Keratinocyte (primary cell): ENCODE results near the gene UBE2J2. TPM values are rescaled to one million over a fixed set of nuclear protein-coding genes. Genes with fewer than 3 reads are reported as not detected.

ENCODE experiments used
- DNase-seq: peaks from one replicate; pipeline ENCODE4 v3.0.0-alpha.2; 2011; ENCODE audit warnings: low read depth, missing footprints, low spot score
- FAIRE-seq: peaks from 2 replicates; lab custom pipeline; 2011; peaks lifted over from hg19 to GRCh38; lab: Jason Lieb, UNC
- H2AFZ ChIP-seq: 2 replicates; pipeline ENCODE4 v1.6.0; 2012; ENCODE audit warnings: low read length, control low read depth, inconsistent platforms; ENCODE audit not compliant: control insufficient read depth
- H3K27ac ChIP-seq: 2 replicates; pipeline ENCODE4 v1.5.1; 2011; ENCODE audit warnings: low read length; ENCODE audit not compliant: control insufficient read depth, insufficient read depth
- H3K27me3 ChIP-seq: 3 replicates; pipeline ENCODE4 v1.6.0; 2011; ENCODE audit warnings: low read length; ENCODE audit not compliant: control insufficient read depth, insufficient read depth; ENCODE audit errors: extremely low read depth
- H3K36me3 ChIP-seq, 2 experiments: 2 replicates in 1 of 2; 3 replicates in 1 of 2; pipeline ENCODE4 v1.5.1; 2011; ENCODE audit warnings: low read length in 2 of 2, mild to moderate bottlenecking in 1 of 2; ENCODE audit not compliant: control insufficient read depth in 2 of 2, insufficient read depth in 2 of 2; ENCODE audit errors: extremely low read depth in 1 of 2
- H3K4me1 ChIP-seq: 3 replicates; pipeline ENCODE4 v1.5.1; 2011; ENCODE audit warnings: low read length; ENCODE audit not compliant: control insufficient read depth, insufficient read depth; ENCODE audit errors: extremely low read depth
- H3K4me2 ChIP-seq: 3 replicates; pipeline ENCODE4 v1.6.0; 2011; ENCODE audit warnings: low read depth, low read length; ENCODE audit not compliant: control insufficient read depth, insufficient read depth; ENCODE audit errors: extremely low read depth
- H3K4me3 ChIP-seq, 3 experiments: fragments of 200-600 bp in 1 of 3; sonication (generic) in 1 of 3; 2 replicates in 2 of 3; 3 replicates in 1 of 3; pipeline ENCODE4 v1.5.1; 2011 to 2016; ENCODE audit warnings: low read length in 3 of 3, mild to moderate bottlenecking in 3 of 3, control low read depth in 2 of 3, inconsistent platforms in 1 of 3, low read depth in 1 of 3, mixed read lengths in 1 of 3, mixed run types in 1 of 3, moderate library complexity in 1 of 3; ENCODE audit not compliant: control insufficient read depth in 2 of 3, insufficient read depth in 2 of 3; ENCODE audit errors: extremely low read depth in 1 of 3
- H3K79me2 ChIP-seq: 2 replicates; pipeline ENCODE4 v1.6.0; 2012; ENCODE audit warnings: low read length; ENCODE audit not compliant: control insufficient read depth, insufficient read depth
- H3K9ac ChIP-seq: 3 replicates; pipeline ENCODE4 v1.6.0; 2011; ENCODE audit warnings: low read length; ENCODE audit not compliant: control insufficient read depth, insufficient read depth; ENCODE audit errors: extremely low read depth
- H3K9me1 ChIP-seq: 3 replicates; pipeline ENCODE4 v1.6.0; 2011; ENCODE audit warnings: low read length; ENCODE audit not compliant: control insufficient read depth, insufficient read depth; ENCODE audit errors: extremely low read depth
- H3K9me3 ChIP-seq: 2 replicates; pipeline ENCODE4 v1.5.1; 2012; ENCODE audit warnings: low read depth, low read length; ENCODE audit not compliant: control insufficient read depth
- H4K20me1 ChIP-seq: 3 replicates; pipeline ENCODE4 v1.6.0; 2011; ENCODE audit warnings: low read length; ENCODE audit not compliant: control insufficient read depth, insufficient read depth; ENCODE audit errors: extremely low read depth
- CTCF ChIP-seq, 3 experiments: IDR thresholded peaks in 1 of 3; conservative IDR thresholded peaks in 1 of 3; optimal IDR thresholded peaks in 1 of 3; 2 replicates in 2 of 3; 3 replicates in 1 of 3; pipeline versions ENCODE3 to v1.5.1; 2011; ENCODE audit warnings: low read length in 3 of 3, mild to moderate bottlenecking in 3 of 3, moderate library complexity in 2 of 3, control low read depth in 1 of 3, inconsistent platforms in 1 of 3; ENCODE audit not compliant: insufficient read depth in 2 of 3; ENCODE audit errors: extremely low read depth in 1 of 3
- EZH2 ChIP-seq: IDR thresholded peaks from one replicate; pipeline ENCODE4 v1.6.1; 2012; ENCODE audit warnings: inconsistent platforms, mild to moderate bottlenecking, low read length, moderate library complexity
- dilution Hi-C: fragments of 300-500 bp; cut with MboI; formaldehyde crosslinking; loops from one replicate; pipeline ENCODE4 v1.7.0; 2020; ENCODE audit warnings: low sequenced_read_pairs; ENCODE audit not compliant: extremely low pct_ligation_motif_present
- polyA plus RNA-seq, 5 experiments: library from polyadenylated mRNA; depleted of rRNA in 3 of 5; stranded (reverse) in 3 of 5; stranded (forward) in 1 of 5; unstranded in 1 of 5; fragments of >200 nt; gene quantifications; 1 replicate in 1 of 5; 2 replicates in 3 of 5; 3 replicates in 1 of 5; pipeline versions ENCODE4 v1.2.1 to v1.2.3, GENCODE V29; 2011 to 2012; ENCODE audit warnings: missing spikeins in 2 of 5, low read depth in 1 of 5, low replicate concordance in 1 of 5

The UBE2J2 gene
- polyA plus RNA-seq, 1 donor (not counting 4 experiments of a cell fraction or from before 2014, with no cell fraction given), result 27.0 TPM

DNA sequence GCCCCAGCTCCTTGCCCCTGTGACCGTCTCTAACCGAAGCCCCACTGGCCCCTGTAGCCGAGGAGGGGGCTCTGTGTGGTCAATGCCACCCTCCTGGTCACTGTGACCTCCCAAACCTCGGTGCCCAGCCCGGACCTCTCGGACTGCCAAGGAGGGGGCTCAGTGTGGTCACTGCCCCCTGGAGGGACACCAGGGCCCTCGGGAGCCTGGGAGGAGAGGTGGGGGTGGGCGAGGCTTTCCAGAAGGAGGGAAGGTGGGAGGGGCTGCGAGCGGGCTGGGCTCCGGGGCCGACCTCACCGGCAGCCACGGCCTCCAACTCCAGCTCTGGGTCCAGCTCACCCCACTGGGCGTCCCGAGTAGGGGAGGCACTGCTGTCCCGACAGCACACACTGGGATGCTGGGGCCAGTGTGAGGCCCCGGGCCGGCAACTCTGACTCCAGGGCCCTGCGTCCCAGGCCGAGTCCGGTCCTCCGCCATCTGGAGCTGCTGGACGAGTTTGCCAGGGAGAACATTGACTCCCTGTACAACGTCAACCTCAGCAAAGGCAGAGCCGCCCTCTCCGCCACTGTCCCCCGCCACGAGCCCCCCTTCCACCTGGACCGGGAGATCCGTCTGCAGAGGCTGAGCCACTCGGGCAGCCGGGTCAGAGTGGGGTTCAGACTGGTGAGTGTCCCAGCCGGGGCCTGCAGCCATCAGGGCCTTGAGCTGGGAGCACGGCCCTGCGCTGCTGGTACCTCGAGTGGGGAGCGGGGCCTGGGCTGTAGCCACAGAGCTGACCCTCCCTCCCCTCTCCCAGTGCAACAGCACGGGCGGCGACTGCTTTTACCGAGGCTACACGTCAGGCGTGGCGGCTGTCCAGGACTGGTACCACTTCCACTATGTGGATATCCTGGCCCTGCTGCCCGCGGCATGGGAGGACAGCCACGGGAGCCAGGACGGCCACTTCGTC is 12.9 kb upstream of the UBE2J2 start:
- no peak overlapping the region for H3K27ac ChIP-seq
- H3K4me1 ChIP-seq, result peaks cover 17% of the 10 kb centered on the region
- peaks cover 4% of the 10 kb centered on the region for H4K20me1 ChIP-seq
- no peak overlapping the region for H2AFZ ChIP-seq
- H3K9me3 ChIP-seq, result no peaks in the 10 kb centered on the region
- H3K9ac ChIP-seq, result no peak overlapping the region
- H3K9me1 ChIP-seq, result no peaks in the 10 kb centered on the region
- dilution Hi-C loops, result no loop called here
- H3K4me3 ChIP-seq, result no peak overlapping the region
- H3K36me3 ChIP-seq, result no peaks in the 10 kb centered on the region
- no peak for TF ChIP-seq CTCF (optimal IDR thresholded peaks at IDR 0.05 in 1 of 3, IDR thresholded peaks at IDR 0.05 in 1 of 3, conservative IDR thresholded peaks at IDR 0.05 in 1 of 3; ENCODE audit: extremely low read depth in 1 of 3, insufficient read depth in 2 of 3, low read length in 3 of 3)
- TF ChIP-seq EZH2, result no peak
- DNase-seq (no peak), FAIRE-seq (no peak)
- H3K27me3 ChIP-seq, result peaks cover 5% of the 10 kb centered on the region
- no peaks in the 10 kb centered on the region for H3K79me2 ChIP-seq
- no peak overlapping the region for H3K4me2 ChIP-seq

DNA sequence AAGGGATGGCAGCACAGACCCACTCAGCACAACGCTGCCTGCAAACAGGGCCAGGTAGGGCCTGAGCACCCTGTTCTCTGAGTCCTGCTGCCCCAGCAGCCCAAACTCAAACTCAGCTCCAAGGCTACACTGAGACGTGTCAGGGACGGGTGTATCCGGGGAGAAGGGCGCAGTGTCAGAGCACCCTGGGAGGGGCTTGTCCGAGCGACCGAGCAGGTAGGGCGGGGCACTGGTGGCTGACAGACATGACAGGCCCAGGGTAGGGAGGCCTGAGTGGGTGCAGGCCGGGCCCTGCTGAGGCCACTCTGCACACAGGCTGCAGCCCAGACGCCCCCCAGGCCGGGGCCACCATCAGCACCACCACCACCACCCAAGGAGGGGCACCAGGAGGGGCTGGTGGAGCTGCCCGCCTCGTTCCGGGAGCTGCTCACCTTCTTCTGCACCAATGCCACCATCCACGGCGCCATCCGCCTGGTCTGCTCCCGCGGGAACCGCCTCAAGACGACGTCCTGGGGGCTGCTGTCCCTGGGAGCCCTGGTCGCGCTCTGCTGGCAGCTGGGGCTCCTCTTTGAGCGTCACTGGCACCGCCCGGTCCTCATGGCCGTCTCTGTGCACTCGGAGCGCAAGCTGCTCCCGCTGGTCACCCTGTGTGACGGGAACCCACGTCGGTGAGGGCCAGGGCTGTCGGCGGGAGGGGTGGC is 12.1 kb upstream of the UBE2J2 start:
- no peak for FAIRE-seq
- H3K4me3 ChIP-seq, result no peak overlapping the region

More for the DNA sequence above, 12.1 kb upstream of the UBE2J2 start:
- Histone ChIP-seq H4K20me1 (no peaks in the 10 kb centered on the region), H3K9me3 (no peaks in the 10 kb centered on the region), H3K4me1 (peaks cover 12% of the 10 kb centered on the region), H3K9ac (no peak overlapping the region), H2AFZ (no peak overlapping the region), H3K27ac (no peak overlapping the region), H3K4me2 (no peak overlapping the region), H3K79me2 (no peaks in the 10 kb centered on the region), H3K9me1 (no peaks in the 10 kb centered on the region), H3K27me3 (peaks cover 5% of the 10 kb centered on the region), H3K36me3 (no peaks in the 10 kb centered on the region)
- no peak for TF ChIP-seq CTCF (optimal IDR thresholded peaks at IDR 0.05 in 1 of 3, IDR thresholded peaks at IDR 0.05 in 1 of 3, conservative IDR thresholded peaks at IDR 0.05 in 1 of 3; ENCODE audit: extremely low read depth in 1 of 3, insufficient read depth in 2 of 3, low read length in 3 of 3)
- TF ChIP-seq EZH2, result no peak
- DNase-seq, result no peak
- dilution Hi-C loops, result no loop called here
